ENCODE measurements around the gene PGAM2. TPM values are rescaled to one million over a fixed set of nuclear protein-coding genes. Genes with fewer than 3 reads are reported as not detected.

Gene PGAM2
- total RNA-seq, 1 experiment from 2014 or later, result 8.7 TPM

DNA sequence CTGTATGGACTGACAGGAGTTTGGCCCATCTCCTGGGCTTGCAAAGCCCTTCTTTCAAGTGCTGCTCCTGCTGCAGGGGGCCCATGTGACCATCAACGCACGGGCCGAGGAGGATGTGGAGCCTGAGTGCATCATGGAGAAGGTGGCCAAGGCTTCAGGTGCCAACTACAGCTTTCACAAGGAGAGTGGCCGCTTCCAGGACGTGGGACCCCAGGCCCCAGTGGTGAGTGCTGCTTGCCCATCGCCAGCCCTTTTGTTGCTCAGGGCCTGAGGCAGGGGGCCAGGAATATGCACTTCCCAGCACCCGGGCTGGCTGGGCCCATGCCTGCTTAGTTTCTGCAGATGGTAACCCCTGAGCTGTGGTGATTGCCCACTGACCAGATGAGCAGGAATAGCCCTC is 8.7 kb downstream of the PGAM2 start:
- no peak overlapping the region for H3K9ac ChIP-seq (ENCODE audit: extremely low read depth, insufficient read length, low read length)
- H3K4me1 Mint-ChIP-seq, result no peaks in the 10 kb centered on the region
- H3K4ac ChIP-seq (ENCODE audit: low read depth, low read length), result no peak overlapping the region
- no peak overlapping the region for H2BK20ac ChIP-seq (ENCODE audit: low read depth, low read length, poor library complexity, severe bottlenecking)
- H3K56ac ChIP-seq (ENCODE audit: insufficient read length, low read depth, low read length), result no peak overlapping the region
- H3K23ac ChIP-seq (ENCODE audit: insufficient read length, low read depth, low read length), result no peak overlapping the region
- H3K27ac Mint-ChIP-seq, result no peak overlapping the region
- H3K18ac ChIP-seq (ENCODE audit: insufficient read length, low read depth, low read length), result no peak overlapping the region
- no peaks in the 10 kb centered on the region for H4K20me1 ChIP-seq (ENCODE audit: control insufficient read depth, insufficient read depth, insufficient read length)
- H4K5ac ChIP-seq (ENCODE audit: insufficient read length, low read depth, low read length), result no peak overlapping the region
- H2AFZ ChIP-seq (ENCODE audit: low read length), result no peak overlapping the region
- no peaks in the 10 kb centered on the region for H3K27me3 Mint-ChIP-seq (ENCODE audit: low read depth)
- no peak overlapping the region for H2BK12ac ChIP-seq (ENCODE audit: insufficient read length, low read depth, low read length)
- H3K14ac ChIP-seq (ENCODE audit: insufficient read depth, low read length), result no peak overlapping the region
- H3K9me3 Mint-ChIP-seq, result no peaks in the 10 kb centered on the region; a peak in 2 of 5 replicates
- no peak overlapping the region for H4K91ac ChIP-seq (ENCODE audit: insufficient read length, low read depth, low read length)
- no peaks in the 10 kb centered on the region for H3K79me1 ChIP-seq (ENCODE audit: insufficient read depth, low read depth, low read length, poor library complexity, severe bottlenecking)
- no peaks in the 10 kb centered on the region for H3K23me2 ChIP-seq (ENCODE audit: insufficient read length, low read depth, low read length, poor library complexity, severe bottlenecking)
- H2BK15ac ChIP-seq (ENCODE audit: low read depth, low read length), result no peak overlapping the region
- no peak for DNase-seq
- H3K27ac ChIP-seq (ENCODE audit: insufficient read length, low read depth, low read length), result no peak overlapping the region
- H3K79me2 ChIP-seq (ENCODE audit: insufficient read depth, low read length), result no peaks in the 10 kb centered on the region
- H3T11ph ChIP-seq (ENCODE audit: low read length), result no peak overlapping the region
- H3K4me3 Mint-ChIP-seq, result no peak overlapping the region
- H3K27me3 ChIP-seq (ENCODE audit: insufficient read depth, low read length), result no peaks in the 10 kb centered on the region
- TF ChIP-seq, protein P1, sequence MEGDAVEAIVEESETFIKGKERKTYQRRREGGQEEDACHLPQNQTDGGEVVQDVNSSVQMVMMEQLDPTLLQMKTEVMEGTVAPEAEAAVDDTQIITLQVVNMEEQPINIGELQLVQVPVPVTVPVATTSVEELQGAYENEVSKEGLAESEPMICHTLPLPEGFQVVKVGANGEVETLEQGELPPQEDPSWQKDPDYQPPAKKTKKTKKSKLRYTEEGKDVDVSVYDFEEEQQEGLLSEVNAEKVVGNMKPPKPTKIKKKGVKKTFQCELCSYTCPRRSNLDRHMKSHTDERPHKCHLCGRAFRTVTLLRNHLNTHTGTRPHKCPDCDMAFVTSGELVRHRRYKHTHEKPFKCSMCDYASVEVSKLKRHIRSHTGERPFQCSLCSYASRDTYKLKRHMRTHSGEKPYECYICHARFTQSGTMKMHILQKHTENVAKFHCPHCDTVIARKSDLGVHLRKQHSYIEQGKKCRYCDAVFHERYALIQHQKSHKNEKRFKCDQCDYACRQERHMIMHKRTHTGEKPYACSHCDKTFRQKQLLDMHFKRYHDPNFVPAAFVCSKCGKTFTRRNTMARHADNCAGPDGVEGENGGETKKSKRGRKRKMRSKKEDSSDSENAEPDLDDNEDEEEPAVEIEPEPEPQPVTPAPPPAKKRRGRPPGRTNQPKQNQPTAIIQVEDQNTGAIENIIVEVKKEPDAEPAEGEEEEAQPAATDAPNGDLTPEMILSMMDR (conservative IDR thresholded peaks at IDR 0.05), result no peak
- no CpG with 5 or more reads among the region's 7 CpGs for WGBS (ENCODE audit: extremely low coverage, insufficient read length, low lambda C conversion rate)
- no peaks in the 10 kb centered on the region for H3K4me1 ChIP-seq (ENCODE audit: insufficient read depth, low read length)
- H2BK120ac ChIP-seq (ENCODE audit: low read depth, low read length, poor library complexity, severe bottlenecking), result no peak overlapping the region
- H4K8ac ChIP-seq (replicated peaks; ENCODE audit: insufficient read length, low read depth, low read length), result no peak overlapping the region
- H3K9me3 ChIP-seq (ENCODE audit: control insufficient read depth, low read depth, low read length), result no peaks in the 10 kb centered on the region
- H3K36me3 Mint-ChIP-seq (ENCODE audit: insufficient read depth in 1 of 3, low read depth in 3 of 3), result peaks cover 22 to 82% (median 54%) of the 10 kb centered on the region in 3 experiments; a peak in 6 of 7 replicates
- no peak overlapping the region for H3K4me2 ChIP-seq (ENCODE audit: insufficient read depth, insufficient read length, low read length)
- H2AK5ac ChIP-seq (ENCODE audit: insufficient read length, low read length), result no peak overlapping the region
- no peak overlapping the region for H2BK5ac ChIP-seq (ENCODE audit: insufficient read length, low read length)

Measured in H9 (cell line).